HEK293 (cell line): ENCODE data around the gene MEOX1.

ENCODE experiments used
- CTCF ChIA-PET: fragments of 350-600 bp; formaldehyde crosslinking; extraction: SDS; loops from one replicate; lab custom pipeline; 2021; ENCODE audit warnings: antibody characterized with exemption; lab: Yijun Ruan, JAX
- POLR2A ChIA-PET: fragments of 300-600 bp; formaldehyde crosslinking; extraction: SDS; loops from one replicate; lab custom pipeline; 2020; ENCODE audit warnings: antibody characterized with exemption, inconsistent platforms; lab: Yijun Ruan, JAX
- H3K27ac ChIP-seq: fragments of 200-500 bp; sonication (Bioruptor generic); 2 replicates; pipeline ENCODE4 v1.5.1; 2014; ENCODE audit warnings: low read depth, low read length, control low read depth, inconsistent platforms; ENCODE audit errors: extremely low read depth
- H3K36me3 ChIP-seq, 2 experiments: fragments of 200-500 bp in 1 of 2; sonication (Bioruptor generic) in 1 of 2; 1 replicate in 1 of 2; 2 replicates in 1 of 2; pipeline ENCODE4 v1.5.1; 2014 to 2017; ENCODE audit warnings: inconsistent platforms in 2 of 2, low read length in 2 of 2; ENCODE audit not compliant: control insufficient read depth in 2 of 2, insufficient read depth in 1 of 2
- H3K4me1 ChIP-seq: fragments of 200-500 bp; sonication (Bioruptor generic); 2 replicates; pipeline ENCODE4 v1.5.1; 2014; ENCODE audit warnings: mild to moderate bottlenecking, low read length, inconsistent platforms; ENCODE audit not compliant: control insufficient read depth, insufficient read depth
- H3K4me3 ChIP-seq: 2 replicates; pipeline ENCODE4 v1.5.1; 2011; ENCODE audit warnings: low read depth, mild to moderate bottlenecking, control low read depth, low read length, moderate library complexity
- H3K9me3 ChIP-seq: fragments of 200-500 bp; sonication (Bioruptor generic); 2 replicates; pipeline ENCODE4 v1.5.1; 2014; ENCODE audit warnings: low read depth, low read length, inconsistent platforms; ENCODE audit not compliant: control insufficient read depth, insufficient read depth
- GFI1B ChIP-seq: fragments of 450-650 bp; formaldehyde crosslinking; IDR thresholded peaks from 2 replicates; pipeline ENCODE4 v1.5.1; 2016; ENCODE audit warnings: missing biosample characterization, missing genetic modification characterization
- INSM2 ChIP-seq: fragments of 450-650 bp; formaldehyde crosslinking; IDR thresholded peaks from 2 replicates; pipeline ENCODE4 v1.5.1; 2016; ENCODE audit warnings: missing biosample characterization, missing genetic modification characterization
- MEIS1 ChIP-seq: sonication (generic); formaldehyde crosslinking; IDR thresholded peaks from 2 replicates; pipeline ENCODE4 v1.8.1; 2022; ENCODE audit warnings: missing genetic modification reagents, mild to moderate bottlenecking, borderline replicate concordance
- RBAK ChIP-seq: fragments of 450-650 bp; formaldehyde crosslinking; IDR thresholded peaks from 2 replicates; pipeline ENCODE4 v1.5.1; 2016; ENCODE audit warnings: missing biosample characterization, missing genetic modification characterization
- REST ChIP-seq: fragments of 450-650 bp; formaldehyde crosslinking; IDR thresholded peaks from 2 replicates; pipeline ENCODE4 v1.5.1; 2016; ENCODE audit warnings: missing biosample characterization, missing genetic modification characterization
- SP3 ChIP-seq: fragments of 450-650 bp; formaldehyde crosslinking; IDR thresholded peaks from 2 replicates; pipeline ENCODE4 v1.5.1; 2016; ENCODE audit warnings: missing biosample characterization, missing genetic modification characterization
- WT1 ChIP-seq: fragments of 450-650 bp; formaldehyde crosslinking; IDR thresholded peaks from 2 replicates; pipeline ENCODE4 v1.5.1; 2016; ENCODE audit warnings: missing biosample characterization, missing genetic modification characterization
- ZBTB1 ChIP-seq: fragments of 450-650 bp; formaldehyde crosslinking; IDR thresholded peaks from 2 replicates; pipeline ENCODE4 v1.5.1; 2016; ENCODE audit warnings: missing biosample characterization, missing genetic modification characterization
- ZBTB21 ChIP-seq: fragments of 450-650 bp; formaldehyde crosslinking; IDR thresholded peaks from 2 replicates; pipeline ENCODE4 v1.5.1; 2017; ENCODE audit warnings: missing biosample characterization, missing genetic modification characterization
- ZNF138 ChIP-seq: fragments of 450-650 bp; formaldehyde crosslinking; IDR thresholded peaks from 2 replicates; pipeline ENCODE4 v1.5.1; 2016; ENCODE audit warnings: missing biosample characterization, missing genetic modification characterization, borderline replicate concordance
- ZNF146 ChIP-seq: fragments of 450-650 bp; formaldehyde crosslinking; IDR thresholded peaks from 2 replicates; pipeline ENCODE4 v1.5.1; 2016; ENCODE audit warnings: missing biosample characterization, missing genetic modification characterization
- ZNF148 ChIP-seq: fragments of 450-650 bp; formaldehyde crosslinking; IDR thresholded peaks from 2 replicates; pipeline ENCODE4 v1.5.0; 2017; ENCODE audit warnings: missing biosample characterization, missing genetic modification characterization, borderline replicate concordance
- ZNF398 ChIP-seq: fragments of 450-650 bp; formaldehyde crosslinking; IDR thresholded peaks from 2 replicates; pipeline ENCODE4 v1.5.1; 2017; ENCODE audit warnings: missing biosample characterization, missing genetic modification characterization
- ZNF558 ChIP-seq: fragments of 450-650 bp; formaldehyde crosslinking; IDR thresholded peaks from 2 replicates; pipeline ENCODE4 v1.5.1; 2016; ENCODE audit warnings: missing biosample characterization, missing genetic modification characterization
- ZNF600 ChIP-seq: fragments of 450-650 bp; formaldehyde crosslinking; IDR thresholded peaks from 2 replicates; pipeline ENCODE4 v1.5.1; 2016; ENCODE audit warnings: missing biosample characterization, missing genetic modification characterization
- ZNF664 ChIP-seq: fragments of 450-650 bp; formaldehyde crosslinking; IDR thresholded peaks from 2 replicates; pipeline ENCODE4 v1.5.1; 2016; ENCODE audit warnings: missing biosample characterization, missing genetic modification characterization
- ZNF791 ChIP-seq: fragments of 450-650 bp; formaldehyde crosslinking; IDR thresholded peaks from 2 replicates; pipeline ENCODE4 v1.5.1; 2016; ENCODE audit warnings: missing biosample characterization, missing genetic modification characterization

Gene MEOX1

GRCh38 chr17:43699438-43699756, 37.7 kb upstream of the MEOX1 start:
- ChIA-PET POLR2A (interaction anchor here (1.2 kb wide), 1 partner anchor 14 kb away, joined by 3 read pairs; no protein-coding TSS in a partner anchor), CTCF (interaction anchor here (0.8 to 1.9 kb wide), 3 partner anchors 33 to 122 kb away, joined by 3 to 6 read pairs (median 5); no protein-coding TSS in a partner anchor)
- TF ChIP-seq MEIS1 (CRISPR knock-in tag): no peak
- no peaks in the 10 kb centered on the region for H3K36me3 ChIP-seq
- H3K4me3 ChIP-seq: no peak overlapping the region
- no peaks in the 10 kb centered on the region for H3K4me1 ChIP-seq
- H3K9me3 ChIP-seq: no peaks in the 10 kb centered on the region
- no peak overlapping the region for H3K27ac ChIP-seq

GRCh38 chr17:43698678-43699437, 37.1 kb upstream of the MEOX1 start:
- POLR2A ChIA-PET: interaction anchor here (1.0 to 1.2 kb wide), 2 partner anchors 60 to 125 kb away, joined by 3 read pairs; partner anchors contain the start of gene SOST
- Histone ChIP-seq H3K9me3 (no peaks in the 10 kb centered on the region), H3K27ac (no peak overlapping the region), H3K4me1 (no peaks in the 10 kb centered on the region), H3K4me3 (no peak overlapping the region), H3K36me3 (no peaks in the 10 kb centered on the region)
- CTCF ChIA-PET: interaction anchor here (1.0 to 2.0 kb wide), 6 partner anchors 10 to 214 kb away, joined by 3 to 13 read pairs (median 6); no protein-coding TSS in a partner anchor
- no peak for TF ChIP-seq ZBTB21 (tag by site-specific recombination)
- TF ChIP-seq GFI1B: no peak
- peak; percentile 97 for TF ChIP-seq RBAK (tag by site-specific recombination)

GRCh38 chr17:43697937-43698336, 36.2 kb upstream of the MEOX1 start:
- CTCF ChIA-PET: interaction anchor here (0.6 to 2.0 kb wide), 5 partner anchors 10 to 213 kb away, joined by 3 to 13 read pairs (median 6); no protein-coding TSS in a partner anchor
- TF ChIP-seq REST (0 out of 2 replicates have a peak, but pooled peaks have one; percentile 18), ZNF398 (tag by site-specific recombination) (no peak)
- POLR2A ChIA-PET: interaction anchor here (1.2 to 1.5 kb wide), 2 partner anchors 60 to 61 kb away, joined by 3 to 5 read pairs; partner anchors contain the start of gene SOST

GRCh38 chr17:43696891-43697290, 35.2 kb upstream of the MEOX1 start:
- ChIA-PET CTCF (interaction anchor here (0.7 to 6.3 kb wide), 5 partner anchors 8 to 120 kb away, joined by 3 to 128 read pairs (median 3); no protein-coding TSS in a partner anchor), POLR2A (interaction anchor here (1.5 kb wide), 1 partner anchor 61 kb away, joined by 5 read pairs; the partner anchor contains the start of gene SOST)
- no peaks in the 10 kb centered on the region for H3K4me1 ChIP-seq
- TF ChIP-seq SP3: no peak
- TF ChIP-seq WT1 (tag by site-specific recombination): no peak
- TF ChIP-seq ZNF146 (tag by site-specific recombination): no peak
- no peak for TF ChIP-seq INSM2 (tag by site-specific recombination)
- no peak for TF ChIP-seq ZNF664 (tag by site-specific recombination)
- TF ChIP-seq ZNF558 (tag by site-specific recombination): no peak
- no peak for TF ChIP-seq ZBTB1 (tag by site-specific recombination)
- no peak for TF ChIP-seq ZNF138 (tag by site-specific recombination)
- no peak for TF ChIP-seq ZNF791 (tag by site-specific recombination)
- no peak for TF ChIP-seq ZNF148
- no peak for TF ChIP-seq ZNF600 (tag by site-specific recombination)

More at GRCh38 chr17:43697937-43698336, 36.2 kb upstream of the MEOX1 start:
- Histone ChIP-seq H3K4me3 (no peak overlapping the region), H3K4me1 (no peaks in the 10 kb centered on the region), H3K36me3 (no peaks in the 10 kb centered on the region), H3K27ac (no peak overlapping the region), H3K9me3 (no peaks in the 10 kb centered on the region)

More at GRCh38 chr17:43696891-43697290, 35.2 kb upstream of the MEOX1 start:
- no peaks in the 10 kb centered on the region for H3K9me3 ChIP-seq
- no peak overlapping the region for H3K4me3 ChIP-seq
- H3K36me3 ChIP-seq: no peaks in the 10 kb centered on the region
- H3K27ac ChIP-seq: no peak overlapping the region
